Measurements from ENCODE around the gene SKAP2. TPM values are rescaled to one million over a fixed set of nuclear protein-coding genes. Genes with fewer than 3 reads are reported as not detected.

SKAP2 gene
- total RNA-seq, 1 experiment from 2014 or later = 3.2 TPM

- H3K27me3 ChIP-seq (ENCODE audit: insufficient read depth, low read length) = no peaks in the 10 kb centered on the region
- H3K27me3 Mint-ChIP-seq (ENCODE audit: low read depth) = peaks cover 68% of the 10 kb centered on the region
Observed at GRCh38 chr7:26865094-26865388, 651 bp upstream of the SKAP2 start.

More at GRCh38 chr7:26865094-26865388, 651 bp upstream of the SKAP2 start:
- Histone ChIP-seq H3K4me2 (ENCODE audit: insufficient read depth, insufficient read length, low read length) (peak overlapping the region; percentile 54), H2BK12ac (ENCODE audit: insufficient read length, low read depth, low read length) (no peak overlapping the region), H3K27ac (ENCODE audit: insufficient read length, low read depth, low read length) (peak overlapping the region; percentile 33), H3K79me2 (ENCODE audit: insufficient read depth, low read length) (no peaks in the 10 kb centered on the region), H2BK15ac (ENCODE audit: low read depth, low read length) (no peak overlapping the region), H4K20me1 (ENCODE audit: control insufficient read depth, insufficient read depth, insufficient read length) (peaks cover 3% of the 10 kb centered on the region), H3K23ac (ENCODE audit: insufficient read length, low read depth, low read length) (no peak overlapping the region), H3K79me1 (ENCODE audit: insufficient read depth, low read depth, low read length, poor library complexity, severe bottlenecking) (no peaks in the 10 kb centered on the region), H3K18ac (ENCODE audit: insufficient read length, low read depth, low read length) (peak overlapping the region; percentile 76), H3K4me1 (ENCODE audit: insufficient read depth, low read length) (no peaks in the 10 kb centered on the region), H2BK20ac (ENCODE audit: low read depth, low read length, poor library complexity, severe bottlenecking) (no peak overlapping the region), H3K4ac (ENCODE audit: low read depth, low read length) (no peak overlapping the region), H3K9me3 (ENCODE audit: control insufficient read depth, low read depth, low read length) (no peaks in the 10 kb centered on the region), H4K8ac (replicated peaks; ENCODE audit: insufficient read length, low read depth, low read length) (no peak overlapping the region), H3K9ac (ENCODE audit: extremely low read depth, insufficient read length, low read length) (peak overlapping the region; percentile 83), H4K91ac (ENCODE audit: insufficient read length, low read depth, low read length) (no peak overlapping the region), H4K5ac (ENCODE audit: insufficient read length, low read depth, low read length) (peak overlapping the region; percentile 11), H3T11ph (ENCODE audit: low read length) (no peak overlapping the region), H2BK5ac (ENCODE audit: insufficient read length, low read length) (no peak overlapping the region), H2AFZ (ENCODE audit: low read length) (peak overlapping the region; percentile 91), H2AK5ac (ENCODE audit: insufficient read length, low read length) (no peak overlapping the region), H2BK120ac (ENCODE audit: low read depth, low read length, poor library complexity, severe bottlenecking) (no peak overlapping the region), H3K23me2 (ENCODE audit: insufficient read length, low read depth, low read length, poor library complexity, severe bottlenecking) (peaks cover 7% of the 10 kb centered on the region), H3K56ac (ENCODE audit: insufficient read length, low read depth, low read length) (no peak overlapping the region), H3K14ac (ENCODE audit: insufficient read depth, low read length) (no peak overlapping the region)
- Mint-ChIP-seq H3K9me3 (no peaks in the 10 kb centered on the region; a peak in 1 of 5 replicates), H3K4me1 (peaks cover 9 to 13% of the 10 kb centered on the region in 2 experiments), H3K36me3 (ENCODE audit: insufficient read depth in 1 of 3, low read depth in 3 of 3) (no peaks in the 10 kb centered on the region), H3K27ac (peak overlapping the region; percentile 96 to 98 (median 97)), H3K4me3 (peak overlapping the region; percentile 87 to 90)
- no peak for DNase-seq
- TF ChIP-seq CTCF (conservative IDR thresholded peaks at IDR 0.05) = no peak
- no CpG with 5 or more reads among the region's 11 CpGs for WGBS (ENCODE audit: extremely low coverage, insufficient read length, low lambda C conversion rate)

All from H9 (cell line).